Stimulated activated naive B cell treated with anti-CD40 and anti-IgM and Interleukin-4, amounts not matched to agents 10 μg/mL and 1 μg/mL and 100 μg/mL, for 72 hours (primary cell): ENCODE results near the gene IL1RAPL1.

ENCODE experiments used
- ATAC-seq, 2 donors: fragments of 150-1000 bp; cut with Tn5 transposase; replicated peaks; 2 replicates each; pipeline ENCODE4 v1.10.0; 2021; ENCODE audit warnings: moderate library complexity in 1 of 2
- DNase-seq: peaks from one replicate; pipeline ENCODE4 v3.0.0; 2021
- H3K27ac Mint-ChIP-seq: one replicate; pipeline ENCODE4 v1.8.0; 2022; ENCODE audit warnings: mild to moderate bottlenecking, mixed read lengths
- H3K27me3 Mint-ChIP-seq, 2 donors: one replicate each; pipeline ENCODE4 v1.8.0; 2022; ENCODE audit warnings: mixed read lengths in 2 of 2
- H3K36me3 Mint-ChIP-seq, 2 donors: one replicate each; pipeline ENCODE4 v1.8.0; 2022; ENCODE audit warnings: mixed read lengths in 2 of 2, mild to moderate bottlenecking in 1 of 2
- H3K4me1 Mint-ChIP-seq, 2 donors: one replicate each; pipeline ENCODE4 v1.8.0; 2022; ENCODE audit warnings: mixed read lengths in 2 of 2, mild to moderate bottlenecking in 1 of 2
- H3K4me3 Mint-ChIP-seq, 2 donors: one replicate each; pipeline ENCODE4 v1.8.0; 2022; ENCODE audit warnings: mild to moderate bottlenecking in 2 of 2, mixed read lengths in 2 of 2, moderate library complexity in 1 of 2
- H3K9me3 Mint-ChIP-seq, 2 donors: one replicate each; pipeline ENCODE4 v1.8.0; 2022; ENCODE audit warnings: mixed read lengths in 2 of 2, mild to moderate bottlenecking in 1 of 2

Gene IL1RAPL1

GRCh38 chrX:29687687-29688086 is 1100.4 kb downstream of the IL1RAPL1 start:
- H3K4me1 Mint-ChIP-seq, result no peaks in the 10 kb centered on the region
- no peak overlapping the region for H3K27ac Mint-ChIP-seq
- DNase-seq, result no peak
- ATAC-seq, result no peak
- H3K4me3 Mint-ChIP-seq, result no peak overlapping the region
- no peaks in the 10 kb centered on the region for H3K36me3 Mint-ChIP-seq
- H3K27me3 Mint-ChIP-seq, result no peaks in the 10 kb centered on the region
- H3K9me3 Mint-ChIP-seq, result peaks cover 0 to 3% of the 10 kb centered on the region in 2 donors

- no peaks in the 10 kb centered on the region for H3K4me1 Mint-ChIP-seq
- no peak overlapping the region for H3K4me3 Mint-ChIP-seq
- no peak overlapping the region for H3K27ac Mint-ChIP-seq
- H3K9me3 Mint-ChIP-seq, result peaks cover 0 to 3% of the 10 kb centered on the region in 2 donors
- no peaks in the 10 kb centered on the region for H3K27me3 Mint-ChIP-seq
- DNase-seq (no peak), ATAC-seq (no peak)
- no peaks in the 10 kb centered on the region for H3K36me3 Mint-ChIP-seq
Observed at GRCh38 chrX:29690061-29690460, 1102.8 kb downstream of the IL1RAPL1 start.

GRCh38 chrX:29691044-29691443 is 1103.8 kb downstream of the IL1RAPL1 start:
- H3K36me3 Mint-ChIP-seq, result no peaks in the 10 kb centered on the region
- no peak for DNase-seq
- H3K4me1 Mint-ChIP-seq, result no peaks in the 10 kb centered on the region
- no peak overlapping the region for H3K4me3 Mint-ChIP-seq
- H3K9me3 Mint-ChIP-seq, result peaks cover 0 to 3% of the 10 kb centered on the region in 2 donors
- ATAC-seq, result no peak
- H3K27me3 Mint-ChIP-seq, result no peaks in the 10 kb centered on the region
- no peak overlapping the region for H3K27ac Mint-ChIP-seq

GRCh38 chrX:29693912-29694311 is 1106.7 kb downstream of the IL1RAPL1 start:
- H3K27me3 Mint-ChIP-seq, result no peaks in the 10 kb centered on the region
- H3K4me1 Mint-ChIP-seq, result no peaks in the 10 kb centered on the region
- ATAC-seq (no peak), DNase-seq (no peak)
- no peak overlapping the region for H3K27ac Mint-ChIP-seq
- H3K9me3 Mint-ChIP-seq, result peaks cover 0 to 2% of the 10 kb centered on the region in 2 donors
- no peaks in the 10 kb centered on the region for H3K36me3 Mint-ChIP-seq
- H3K4me3 Mint-ChIP-seq, result no peak overlapping the region

GRCh38 chrX:29699239-29699638 is 1112.0 kb downstream of the IL1RAPL1 start:
- no peaks in the 10 kb centered on the region for H3K27me3 Mint-ChIP-seq
- H3K4me1 Mint-ChIP-seq, result no peaks in the 10 kb centered on the region
- H3K4me3 Mint-ChIP-seq, result no peak overlapping the region
- ATAC-seq, result no peak
- H3K27ac Mint-ChIP-seq, result no peak overlapping the region
- no peak for DNase-seq
- no peaks in the 10 kb centered on the region for H3K36me3 Mint-ChIP-seq
- peaks cover 0 to 2% of the 10 kb centered on the region in 2 donors for H3K9me3 Mint-ChIP-seq

GRCh38 chrX:29707088-29707487 is 1119.8 kb downstream of the IL1RAPL1 start:
- no peak overlapping the region for H3K27ac Mint-ChIP-seq

GRCh38 chrX:29721152-29721551 is 1133.9 kb downstream of the IL1RAPL1 start:
- Mint-ChIP-seq H3K27ac (no peak overlapping the region), H3K36me3 (no peaks in the 10 kb centered on the region), H3K27me3 (no peaks in the 10 kb centered on the region), H3K4me1 (no peaks in the 10 kb centered on the region), H3K9me3 (peaks cover 0 to 12% of the 10 kb centered on the region in 2 donors), H3K4me3 (no peak overlapping the region)
- DNase-seq (no peak), ATAC-seq (no peak)

More at GRCh38 chrX:29707088-29707487, 1119.8 kb downstream of the IL1RAPL1 start:
- no peak for DNase-seq
- H3K9me3 Mint-ChIP-seq, result peaks cover 13 to 14% of the 10 kb centered on the region in 2 donors
- no peak for ATAC-seq
- no peaks in the 10 kb centered on the region for H3K4me1 Mint-ChIP-seq
- no peaks in the 10 kb centered on the region for H3K36me3 Mint-ChIP-seq
- H3K4me3 Mint-ChIP-seq, result no peak overlapping the region
- H3K27me3 Mint-ChIP-seq, result no peaks in the 10 kb centered on the region

- ATAC-seq, result no peak
- Mint-ChIP-seq H3K27ac (no peak overlapping the region), H3K4me3 (no peak overlapping the region), H3K27me3 (no peaks in the 10 kb centered on the region), H3K36me3 (no peaks in the 10 kb centered on the region), H3K9me3 (peaks cover 0 to 5% of the 10 kb centered on the region in 2 donors), H3K4me1 (no peaks in the 10 kb centered on the region)
- no peak for DNase-seq
Observed at GRCh38 chrX:29724316-29724715, 1137.1 kb downstream of the IL1RAPL1 start.

- H3K36me3 Mint-ChIP-seq, result no peaks in the 10 kb centered on the region
- no peak overlapping the region for H3K4me3 Mint-ChIP-seq
- no peaks in the 10 kb centered on the region for H3K4me1 Mint-ChIP-seq
- DNase-seq, result no peak
- ATAC-seq, result no peak
- H3K9me3 Mint-ChIP-seq, result no peaks in the 10 kb centered on the region
- H3K27ac Mint-ChIP-seq, result no peak overlapping the region
- H3K27me3 Mint-ChIP-seq, result no peaks in the 10 kb centered on the region
Observed at GRCh38 chrX:29726811-29727210, 1139.6 kb downstream of the IL1RAPL1 start.

GRCh38 chrX:29728639-29729038 is 1141.4 kb downstream of the IL1RAPL1 start:
- H3K4me3 Mint-ChIP-seq, result no peak overlapping the region
- no peaks in the 10 kb centered on the region for H3K9me3 Mint-ChIP-seq
- no peak overlapping the region for H3K27ac Mint-ChIP-seq
- ATAC-seq (no peak), DNase-seq (no peak)
- H3K36me3 Mint-ChIP-seq, result no peaks in the 10 kb centered on the region
- no peaks in the 10 kb centered on the region for H3K27me3 Mint-ChIP-seq
- no peaks in the 10 kb centered on the region for H3K4me1 Mint-ChIP-seq

- DNase-seq (no peak), ATAC-seq (no peak)
- H3K4me3 Mint-ChIP-seq, result no peak overlapping the region
- no peak overlapping the region for H3K27ac Mint-ChIP-seq
- no peaks in the 10 kb centered on the region for H3K36me3 Mint-ChIP-seq
- H3K9me3 Mint-ChIP-seq, result peaks cover 0 to 2% of the 10 kb centered on the region in 2 donors
- H3K4me1 Mint-ChIP-seq, result no peaks in the 10 kb centered on the region
- H3K27me3 Mint-ChIP-seq, result no peaks in the 10 kb centered on the region
Observed at GRCh38 chrX:29744966-29745365, 1157.7 kb downstream of the IL1RAPL1 start.

GRCh38 chrX:29746326-29746725 is 1159.1 kb downstream of the IL1RAPL1 start:
- no peaks in the 10 kb centered on the region for H3K27me3 Mint-ChIP-seq

GRCh38 chrX:29762006-29762405 is 1174.8 kb downstream of the IL1RAPL1 start:
- H3K9me3 Mint-ChIP-seq, result no peaks in the 10 kb centered on the region
- H3K36me3 Mint-ChIP-seq, result no peaks in the 10 kb centered on the region
- ATAC-seq, result no peak
- H3K27me3 Mint-ChIP-seq, result no peaks in the 10 kb centered on the region
- H3K4me3 Mint-ChIP-seq, result no peak overlapping the region
- no peak overlapping the region for H3K27ac Mint-ChIP-seq
- no peaks in the 10 kb centered on the region for H3K4me1 Mint-ChIP-seq
- no peak for DNase-seq

More at GRCh38 chrX:29746326-29746725, 1159.1 kb downstream of the IL1RAPL1 start:
- DNase-seq (no peak), ATAC-seq (no peak)
- H3K4me3 Mint-ChIP-seq, result no peak overlapping the region
- H3K36me3 Mint-ChIP-seq, result no peaks in the 10 kb centered on the region
- no peaks in the 10 kb centered on the region for H3K4me1 Mint-ChIP-seq
- no peak overlapping the region for H3K27ac Mint-ChIP-seq
- no peaks in the 10 kb centered on the region for H3K9me3 Mint-ChIP-seq

- Mint-ChIP-seq H3K9me3 (no peaks in the 10 kb centered on the region), H3K4me3 (no peak overlapping the region), H3K27me3 (no peaks in the 10 kb centered on the region), H3K36me3 (no peaks in the 10 kb centered on the region), H3K27ac (no peak overlapping the region), H3K4me1 (no peaks in the 10 kb centered on the region)
- DNase-seq, result no peak
- ATAC-seq, result no peak
Observed at GRCh38 chrX:29775890-29776289, 1188.6 kb downstream of the IL1RAPL1 start.

- H3K27me3 Mint-ChIP-seq, result no peaks in the 10 kb centered on the region
- H3K4me1 Mint-ChIP-seq, result no peaks in the 10 kb centered on the region
Observed at GRCh38 chrX:29787656-29788055, 1200.4 kb downstream of the IL1RAPL1 start.

More at GRCh38 chrX:29787656-29788055, 1200.4 kb downstream of the IL1RAPL1 start:
- no peak for ATAC-seq
- Mint-ChIP-seq H3K27ac (no peak overlapping the region), H3K36me3 (no peaks in the 10 kb centered on the region), H3K9me3 (peaks cover under 1 to 5% of the 10 kb centered on the region in 2 donors), H3K4me3 (no peak overlapping the region)
- no peak for DNase-seq
